A673 (cell line): ENCODE results near the gene TRIP10.

ENCODE experiments used
- CTCF ChIP-seq: fragments of 300-800, 200-600 bp; sonication (generic); conservative IDR thresholded peaks from 2 replicates; pipeline ENCODE4 v1.5.1; 2017; ENCODE audit warnings: low read depth, mild to moderate bottlenecking, antibody characterized with exemption, low read length, moderate library complexity, mixed read lengths
- EZH2 ChIP-seq: fragments of 200-600 bp; sonication (generic); IDR thresholded peaks from 2 replicates; pipeline ENCODE4 v1.6.1; 2017; ENCODE audit warnings: borderline replicate concordance, low read depth, mild to moderate bottlenecking, mixed read lengths, antibody characterized with exemption, low read length; ENCODE audit not compliant: poor library complexity, severe bottlenecking

- TF ChIP-seq CTCF (peak; percentile 37; the same call in 1 of the 2 replicates), EZH2 (no peak)
These were observed 32.8 kb downstream of the TRIP10 start, which contains the start of gene VAV1 for GRCh38 chr19:6772028-6772865.
